Effector memory CD4-positive, alpha-beta T cell (primary cell): ENCODE results near the gene ARF1.

Source experiments
- DNase-seq, 3 donors: peaks; one replicate each; pipeline ENCODE4 v3.0.0-alpha.2; 2020
- H3K27ac ChIP-seq: 2 replicates; pipeline ENCODE4 v1.7.0; 2013; ENCODE audit warnings: mild to moderate bottlenecking, low read length, moderate library complexity; ENCODE audit not compliant: insufficient read depth, poor library complexity, severe bottlenecking
- H3K27me3 ChIP-seq: replicated peaks from 2 replicates; pipeline ENCODE4 v1.7.0; 2013; ENCODE audit warnings: mild to moderate bottlenecking, low read length; ENCODE audit not compliant: insufficient read depth, control insufficient read depth, poor library complexity, severe bottlenecking
- H3K36me3 ChIP-seq: 2 replicates; pipeline ENCODE4 v1.7.0; 2013; ENCODE audit warnings: mild to moderate bottlenecking, low read length, moderate library complexity; ENCODE audit not compliant: control insufficient read depth, insufficient read depth
- H3K4me1 ChIP-seq: 2 replicates; pipeline ENCODE4 v1.7.0; 2013; ENCODE audit warnings: low read length, mild to moderate bottlenecking; ENCODE audit not compliant: control insufficient read depth, insufficient read depth, poor library complexity, severe bottlenecking
- H3K4me3 ChIP-seq: 2 replicates; pipeline ENCODE4 v1.7.0; 2013; ENCODE audit warnings: low read length, low read depth, mild to moderate bottlenecking; ENCODE audit not compliant: insufficient read depth, poor library complexity, severe bottlenecking
- H3K9me3 ChIP-seq: 2 replicates; pipeline ENCODE4 v1.7.0; 2013; ENCODE audit warnings: mild to moderate bottlenecking, low read length, moderate library complexity; ENCODE audit not compliant: control insufficient read depth

The ARF1 gene

DNA sequence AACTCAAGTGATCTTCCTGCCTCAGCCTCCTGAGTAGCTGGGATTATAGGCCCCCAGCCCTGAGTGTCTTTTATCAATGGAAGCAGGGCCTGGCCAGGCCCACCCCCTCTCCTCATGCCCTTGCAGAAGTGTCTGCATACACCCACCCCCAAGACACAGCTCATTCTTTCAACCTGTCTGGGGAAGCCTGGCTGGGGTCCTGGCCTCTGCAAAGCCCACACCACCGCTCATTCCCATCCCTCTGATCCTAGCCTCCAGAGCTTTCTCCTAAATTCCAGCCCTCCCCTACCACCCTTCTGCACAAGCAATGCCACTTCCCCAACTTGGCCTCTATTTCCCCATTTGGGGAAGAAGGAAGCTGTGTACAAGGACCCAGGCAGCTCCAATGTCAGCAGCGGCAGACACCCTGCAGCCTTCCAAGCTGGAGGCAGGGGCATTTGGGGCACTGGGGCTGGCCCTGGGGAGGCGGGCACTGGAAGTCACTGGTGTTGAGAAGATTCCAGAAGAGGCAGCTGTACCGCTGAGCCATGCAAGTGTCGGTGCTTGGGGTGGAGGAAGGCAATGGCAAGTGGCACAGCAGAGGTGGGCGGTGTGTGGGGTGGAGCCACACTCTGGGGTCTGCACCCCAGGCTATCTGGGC, 33.7 kb upstream of the ARF1 start:
- H3K27me3 ChIP-seq, result no peaks in the 10 kb centered on the region
- no peak for DNase-seq

GRCh38 chr1:228050571-228051231, 31.8 kb upstream of the ARF1 start:
- Histone ChIP-seq H3K36me3 (no peaks in the 10 kb centered on the region), H3K27ac (no peak overlapping the region), H3K9me3 (no peaks in the 10 kb centered on the region), H3K4me1 (no peaks in the 10 kb centered on the region), H3K4me3 (no peak overlapping the region), H3K27me3 (no peaks in the 10 kb centered on the region)
- DNase-seq, result no peak

More for the DNA sequence above, 33.7 kb upstream of the ARF1 start:
- Histone ChIP-seq H3K9me3 (no peaks in the 10 kb centered on the region), H3K4me3 (no peak overlapping the region), H3K4me1 (no peaks in the 10 kb centered on the region), H3K36me3 (no peaks in the 10 kb centered on the region), H3K27ac (no peak overlapping the region)

DNA sequence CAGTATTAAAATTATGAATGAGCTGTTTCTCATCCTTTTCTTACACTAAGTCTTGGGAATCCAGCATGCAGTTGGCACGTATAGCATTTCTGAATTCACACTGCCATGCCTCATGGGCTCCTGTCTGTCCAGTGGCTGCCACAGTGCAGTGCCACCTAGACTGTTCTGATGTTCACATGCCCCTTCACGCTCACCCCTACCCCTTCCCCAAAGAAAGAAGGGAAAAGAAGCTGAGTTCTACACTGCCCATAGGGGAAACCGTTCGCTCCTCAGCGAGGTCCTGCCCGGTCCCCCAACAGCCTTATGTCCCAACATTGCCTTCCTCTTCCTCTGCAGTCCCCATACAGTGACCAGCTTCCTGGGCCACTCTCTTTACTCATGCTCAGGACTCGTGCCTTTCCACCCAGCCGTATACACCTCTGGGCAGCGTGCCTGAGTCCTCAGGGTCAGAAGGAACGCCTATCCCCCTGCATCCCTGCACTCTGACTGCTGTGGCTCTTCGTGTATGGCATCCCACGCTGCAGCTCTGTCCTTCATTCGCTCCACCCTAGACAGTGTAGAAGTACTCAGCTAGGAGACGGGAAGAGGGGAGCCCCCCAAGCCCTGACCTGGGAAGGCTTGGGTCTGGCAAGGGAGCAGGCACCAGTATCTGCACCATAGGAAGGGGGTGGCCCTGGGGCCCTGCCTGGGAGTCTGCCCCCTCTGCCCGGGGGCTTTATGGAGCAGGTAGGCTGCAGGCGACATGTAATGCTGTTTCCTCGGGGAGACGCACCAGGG, 24.1 kb upstream of the ARF1 start:
- no peak overlapping the region for H3K27ac ChIP-seq
- no peaks in the 10 kb centered on the region for H3K9me3 ChIP-seq
- no peaks in the 10 kb centered on the region for H3K36me3 ChIP-seq
- H3K4me3 ChIP-seq, result no peak overlapping the region
- DNase-seq, result no peak
- H3K27me3 ChIP-seq, result peaks cover 34% of the 10 kb centered on the region
- H3K4me1 ChIP-seq, result peaks cover 16% of the 10 kb centered on the region

GRCh38 chr1:228058949-228059633, 23.4 kb upstream of the ARF1 start:
- DNase-seq, result peak; percentile 58 to 66 (median 61)
- Histone ChIP-seq H3K9me3 (no peaks in the 10 kb centered on the region), H3K36me3 (no peaks in the 10 kb centered on the region), H3K27ac (no peak overlapping the region), H3K27me3 (peaks cover 37% of the 10 kb centered on the region), H3K4me3 (peak overlapping the region; percentile 38), H3K4me1 (peaks cover 16% of the 10 kb centered on the region)

- no peaks in the 10 kb centered on the region for H3K9me3 ChIP-seq
- peaks cover 16% of the 10 kb centered on the region for H3K4me1 ChIP-seq
- no peaks in the 10 kb centered on the region for H3K36me3 ChIP-seq
- H3K4me3 ChIP-seq, result peak overlapping the region; percentile 38
- no peak overlapping the region for H3K27ac ChIP-seq
- peak; percentile 67 to 75 (median 70) for DNase-seq
- peaks cover 44% of the 10 kb centered on the region for H3K27me3 ChIP-seq
Measured at GRCh38 chr1:228059634-228060457, 22.7 kb upstream of the ARF1 start.

DNA sequence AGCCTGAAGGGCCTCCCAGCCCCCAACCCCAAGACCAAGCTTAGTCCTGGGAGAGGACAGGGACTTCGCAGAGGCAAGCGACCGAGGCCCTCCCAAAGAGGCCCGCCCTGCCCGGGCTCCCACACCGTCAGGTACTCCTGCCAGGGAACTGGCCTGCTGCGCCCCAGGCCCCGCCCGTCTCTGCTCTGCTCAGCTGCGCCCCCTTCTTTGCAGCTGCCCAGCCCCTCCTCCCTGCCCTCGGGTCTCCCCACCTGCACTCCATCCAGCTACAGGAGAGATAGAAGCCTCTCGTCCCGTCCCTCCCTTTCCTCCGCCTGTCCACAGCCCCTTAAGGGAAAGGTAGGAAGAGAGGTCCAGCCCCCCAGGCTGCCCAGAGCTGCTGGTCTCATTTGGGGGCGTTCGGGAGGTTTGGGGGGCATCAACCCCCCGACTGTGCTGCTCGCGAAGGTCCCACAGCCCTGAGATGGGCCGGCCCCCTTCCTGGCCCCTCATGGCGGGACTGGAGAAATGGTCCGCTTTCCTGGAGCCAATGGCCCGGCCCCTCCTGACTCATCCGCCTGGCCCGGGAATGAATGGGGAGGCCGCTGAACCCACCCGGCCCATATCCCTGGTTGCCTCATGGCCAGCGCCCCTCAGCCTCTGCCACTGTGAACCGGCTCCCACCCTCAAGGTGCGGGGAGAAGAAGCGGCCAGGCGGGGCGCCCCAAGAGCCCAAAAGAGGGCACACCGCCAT, 21.9 kb upstream of the ARF1 start:
- peak overlapping the region; percentile 38 for H3K4me3 ChIP-seq
- H3K36me3 ChIP-seq, result no peaks in the 10 kb centered on the region
- H3K9me3 ChIP-seq, result no peaks in the 10 kb centered on the region
- H3K27me3 ChIP-seq, result peaks cover 52% of the 10 kb centered on the region
- no peak for DNase-seq
- no peak overlapping the region for H3K27ac ChIP-seq
- H3K4me1 ChIP-seq, result peaks cover 16% of the 10 kb centered on the region

GRCh38 chr1:228061411-228062084, 21.0 kb upstream of the ARF1 start:
- DNase-seq, result no peak
- Histone ChIP-seq H3K27ac (no peak overlapping the region), H3K4me3 (no peak overlapping the region), H3K9me3 (no peaks in the 10 kb centered on the region), H3K4me1 (peaks cover 16% of the 10 kb centered on the region), H3K36me3 (no peaks in the 10 kb centered on the region), H3K27me3 (peaks cover 56% of the 10 kb centered on the region)

GRCh38 chr1:228062085-228062791, 20.3 kb upstream of the ARF1 start:
- no peak overlapping the region for H3K4me3 ChIP-seq
- peaks cover 56% of the 10 kb centered on the region for H3K27me3 ChIP-seq
- no peaks in the 10 kb centered on the region for H3K9me3 ChIP-seq
- no peak overlapping the region for H3K27ac ChIP-seq
- DNase-seq, result no peak
- H3K4me1 ChIP-seq, result peaks cover 16% of the 10 kb centered on the region
- no peaks in the 10 kb centered on the region for H3K36me3 ChIP-seq
